Left forelimb (tissue), 1 donor: Measurements from ENCODE around the gene ATF6B.
"Not testable (repeated sequence)": the region's sequence is repeated elsewhere in the genome, so short reads cannot be mapped to it uniquely, and the experiment has no call there.

Experiments
- DNase-seq: peaks from one replicate; pipeline ENCODE4 v3.0.0-alpha.2; 2018; ENCODE audit warnings: low spot score

The ATF6B gene

GRCh38 chr6:32154514-32155161 is 26.6 kb upstream of the ATF6B start:
- peak; percentile 73 for DNase-seq

- peak; percentile 95 for DNase-seq
Observed at GRCh38 chr6:32153564-32154513, 25.8 kb upstream of the ATF6B start, which contains the start of gene PPT2. PPT2 (plus strand) TSS chr6:32154141; CDS start chr6:32154595, 454 bp downstream.

DNA sequence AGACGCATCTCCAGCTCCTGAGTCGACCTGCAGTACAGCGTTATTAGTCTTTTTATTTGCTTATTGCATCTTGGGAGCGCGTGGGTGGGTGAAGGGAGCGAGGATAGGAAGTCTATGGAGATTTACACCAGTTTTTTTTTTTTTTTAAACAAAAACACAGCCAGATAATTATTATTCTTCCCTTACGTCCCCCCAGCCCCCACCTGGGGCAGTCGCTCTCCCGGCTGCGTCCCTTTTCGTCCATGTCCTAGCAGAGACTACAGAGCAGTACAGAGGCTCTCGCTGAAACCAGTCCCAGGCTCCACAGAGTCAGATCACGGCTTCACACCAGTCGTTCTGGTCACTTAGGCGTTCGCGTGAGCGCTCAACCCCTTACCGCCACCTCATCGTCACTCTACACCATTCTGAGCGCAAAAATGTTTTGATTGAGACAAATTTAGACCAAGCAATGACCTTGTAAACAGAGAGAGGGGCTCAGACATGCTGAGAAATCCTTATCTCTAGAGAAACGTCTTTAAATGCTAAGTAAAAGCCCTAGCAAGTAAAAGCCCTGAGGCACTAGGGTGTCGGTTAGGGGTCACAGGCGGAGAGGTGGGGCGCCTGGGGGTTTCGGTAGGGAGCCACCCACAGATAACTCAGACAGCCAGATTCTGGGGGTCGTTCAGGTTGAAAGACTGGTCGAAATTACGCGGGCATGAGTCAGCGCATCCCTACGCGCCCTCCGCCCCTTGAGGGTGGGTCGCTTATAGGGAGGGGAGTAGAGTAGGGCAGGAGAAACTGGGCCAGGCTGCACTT is 24.9 kb upstream of the ATF6B start:
- DNase-seq: no peak

GRCh38 chr6:32151863-32152768 is 24.1 kb upstream of the ATF6B start, which contains the start of gene PRRT1:
PRRT1 (minus strand) TSS chr6:32151939; CDS start chr6:32151827, 112 bp downstream.
- no peak for DNase-seq

GRCh38 chr6:32151181-32151862 is 23.3 kb upstream of the ATF6B start:
- DNase-seq: no peak

- no peak for DNase-seq
Observed at GRCh38 chr6:32149932-32150870, 22.2 kb upstream of the ATF6B start.

DNA sequence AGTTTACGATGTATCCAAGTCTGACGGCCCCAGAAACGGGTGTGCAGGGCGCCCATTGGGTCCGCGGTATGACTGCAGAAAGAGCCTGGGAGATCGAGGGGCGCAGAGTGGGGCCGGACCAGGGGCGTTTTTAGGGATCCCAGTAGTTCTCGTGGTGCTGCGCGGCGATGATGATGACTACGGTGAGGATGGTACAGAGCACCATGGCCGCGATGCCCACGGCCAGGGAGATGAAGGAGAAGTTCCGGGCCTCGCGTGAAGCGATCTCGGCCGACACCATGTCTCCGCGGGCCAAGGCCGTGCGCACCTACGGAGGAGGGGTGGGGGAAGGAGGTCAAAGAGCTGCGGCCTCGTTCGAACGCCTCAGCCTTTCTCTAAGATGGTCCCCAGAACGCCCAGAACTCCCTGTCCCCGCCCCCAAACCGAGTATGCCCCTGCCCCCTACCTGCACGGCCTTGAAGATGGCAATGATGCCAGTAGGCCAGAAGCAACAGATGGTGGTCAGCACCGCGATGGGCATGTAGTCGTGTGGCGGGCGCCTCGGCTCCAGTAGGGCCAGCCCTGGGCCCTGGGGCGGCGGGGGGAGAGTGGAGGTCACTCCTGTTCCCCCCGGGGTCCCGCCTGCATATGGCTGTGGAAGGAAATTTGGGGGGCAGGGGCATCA is 21.2 kb upstream of the ATF6B start:
- DNase-seq: no peak

GRCh38 chr6:32148289-32149091 is 20.4 kb upstream of the ATF6B start:
- DNase-seq: no peak

GRCh38 chr6:32147401-32148132 is 19.5 kb upstream of the ATF6B start:
- no peak for DNase-seq

DNA sequence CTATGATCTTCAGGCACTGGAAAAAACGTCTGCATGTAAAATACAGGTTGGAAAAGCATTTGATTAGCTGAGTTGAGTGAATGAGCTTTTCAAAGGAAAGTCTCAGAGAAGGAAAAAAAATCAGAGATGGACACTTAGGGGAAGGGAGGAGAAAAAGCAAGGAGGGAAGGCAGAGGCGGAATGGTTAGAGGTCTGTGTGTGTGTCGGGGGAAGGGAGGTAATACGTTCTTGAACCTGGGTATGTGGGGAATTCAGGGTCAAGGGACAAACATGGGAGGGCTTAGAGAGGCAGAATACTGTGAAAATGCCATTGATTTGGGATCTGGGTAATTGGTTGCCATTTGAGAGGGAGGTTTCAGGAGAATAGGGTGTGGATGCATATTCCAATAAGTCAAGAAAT is 18.6 kb upstream of the ATF6B start:
- DNase-seq: no peak

- no peak for DNase-seq
Observed at GRCh38 chr6:32146287-32146686, 18.2 kb upstream of the ATF6B start.

DNA sequence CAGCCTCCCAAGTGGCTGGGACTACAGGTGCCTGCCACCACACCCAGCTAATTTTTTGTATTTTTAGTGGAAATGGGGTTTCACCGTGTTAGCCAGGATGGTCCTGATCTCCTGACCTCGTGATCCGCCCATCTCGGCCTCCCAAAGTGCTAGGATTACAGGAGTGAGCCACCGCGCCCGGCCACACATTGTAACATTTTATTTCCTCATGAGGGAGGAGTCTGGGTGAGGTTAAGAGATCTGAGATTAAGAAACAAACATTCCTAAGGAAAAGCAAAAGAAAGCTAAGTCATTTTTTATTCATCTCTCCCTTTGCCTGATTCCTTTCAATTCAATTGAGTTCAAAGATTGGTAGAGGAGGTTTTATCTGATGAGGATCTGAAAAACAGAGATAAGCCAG is 16.2 kb upstream of the ATF6B start:
- not testable (repeated sequence) for DNase-seq

DNA sequence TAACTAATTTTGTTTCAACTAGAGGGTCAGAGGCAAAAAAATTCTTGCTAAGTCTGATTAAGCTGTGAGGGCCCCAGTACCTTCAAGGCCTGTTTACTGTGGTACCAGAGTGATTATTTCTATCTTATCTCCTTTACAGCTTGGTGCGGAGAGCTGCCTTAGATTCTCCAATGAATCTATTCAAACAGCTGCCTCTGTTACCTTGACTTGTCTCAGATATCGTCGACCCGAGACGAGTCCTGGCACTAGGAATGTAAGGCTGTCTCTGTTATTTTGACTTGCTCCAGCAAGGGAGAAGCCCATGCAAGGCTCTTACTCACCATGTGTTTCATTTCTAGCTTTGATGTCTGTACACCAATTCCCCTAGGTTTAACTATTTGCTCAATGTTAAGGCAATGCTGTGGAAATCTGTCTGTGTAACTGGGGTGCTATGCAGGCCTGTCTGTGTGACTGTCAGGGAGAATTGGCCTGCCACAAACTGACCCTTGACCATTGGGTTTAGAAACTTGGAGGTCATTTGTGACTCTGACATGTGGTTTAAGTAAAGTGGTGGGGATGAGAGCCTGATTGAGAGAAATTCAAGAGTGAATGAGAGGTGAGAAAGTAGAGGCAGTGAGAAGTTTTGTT is 12.5 kb upstream of the ATF6B start:
- DNase-seq: no peak

DNA sequence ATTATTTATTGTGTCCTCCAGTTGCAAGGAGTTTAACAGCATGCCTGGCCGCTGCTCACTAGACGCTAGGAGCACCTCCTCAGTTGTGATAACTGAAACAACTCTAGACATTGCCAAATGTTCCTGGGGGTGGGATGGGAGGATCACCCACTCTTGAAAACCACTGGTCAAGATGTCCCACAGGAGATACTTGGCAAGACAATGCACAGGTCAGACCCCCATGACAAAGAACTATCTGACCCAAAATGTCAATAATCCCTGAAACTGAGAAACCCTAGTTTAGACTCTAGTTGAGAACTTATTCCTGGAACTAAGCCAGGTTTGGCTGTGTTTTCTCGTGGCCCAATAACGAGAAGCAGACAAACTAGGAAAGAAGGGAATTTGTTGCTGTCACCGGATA is 11.5 kb upstream of the ATF6B start:
- no peak for DNase-seq

DNA sequence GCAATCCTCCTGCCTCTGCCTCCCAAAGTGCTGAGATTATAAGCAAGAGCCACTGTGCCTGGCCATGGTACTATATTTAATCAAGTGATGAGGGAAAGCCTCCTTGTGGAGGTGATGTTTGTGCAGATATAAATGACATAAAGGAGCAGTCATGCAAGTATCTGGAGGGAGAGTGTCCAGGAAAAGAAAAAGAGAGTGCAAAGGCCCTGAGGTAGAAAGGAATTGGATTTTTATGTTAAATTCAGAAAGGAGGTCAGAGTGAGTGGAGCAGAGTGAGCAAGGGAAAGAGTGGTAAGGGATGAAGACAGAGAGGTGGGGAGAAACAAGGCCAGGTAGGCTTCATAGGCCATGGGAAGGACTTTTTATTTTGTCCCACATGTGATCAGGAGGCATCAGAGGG is 9.4 kb upstream of the ATF6B start:
- DNase-seq: no peak

DNA sequence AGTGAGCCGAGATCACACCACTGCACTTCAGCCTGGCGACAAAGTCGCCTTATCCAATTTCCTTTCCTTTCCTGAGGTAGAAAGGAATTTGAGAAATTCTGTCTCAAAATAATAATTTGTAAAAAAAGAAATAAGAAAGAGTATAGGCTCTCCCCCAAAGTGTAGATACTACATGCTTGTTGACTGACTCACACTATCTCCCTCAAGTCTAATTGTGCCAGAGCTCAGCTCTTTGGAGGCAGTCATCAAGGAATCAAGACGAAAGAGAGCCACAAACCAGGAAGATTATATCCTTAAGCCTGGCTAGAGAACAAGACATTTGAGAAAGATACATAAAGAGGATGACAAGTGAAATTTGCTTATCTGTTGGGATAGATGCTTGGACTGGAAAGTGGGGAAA is 5.7 kb upstream of the ATF6B start:
- DNase-seq: no peak

GRCh38 chr6:32132110-32132509 is 4.1 kb upstream of the ATF6B start:
- DNase-seq: no peak
